ENCODE data around the gene TMEM72. TPM values are rescaled to one million over a fixed set of nuclear protein-coding genes. Genes with fewer than 3 reads are reported as not detected.

Gene TMEM72
- total RNA-seq, 1 donor from 2014 or later = not detected

DNA sequence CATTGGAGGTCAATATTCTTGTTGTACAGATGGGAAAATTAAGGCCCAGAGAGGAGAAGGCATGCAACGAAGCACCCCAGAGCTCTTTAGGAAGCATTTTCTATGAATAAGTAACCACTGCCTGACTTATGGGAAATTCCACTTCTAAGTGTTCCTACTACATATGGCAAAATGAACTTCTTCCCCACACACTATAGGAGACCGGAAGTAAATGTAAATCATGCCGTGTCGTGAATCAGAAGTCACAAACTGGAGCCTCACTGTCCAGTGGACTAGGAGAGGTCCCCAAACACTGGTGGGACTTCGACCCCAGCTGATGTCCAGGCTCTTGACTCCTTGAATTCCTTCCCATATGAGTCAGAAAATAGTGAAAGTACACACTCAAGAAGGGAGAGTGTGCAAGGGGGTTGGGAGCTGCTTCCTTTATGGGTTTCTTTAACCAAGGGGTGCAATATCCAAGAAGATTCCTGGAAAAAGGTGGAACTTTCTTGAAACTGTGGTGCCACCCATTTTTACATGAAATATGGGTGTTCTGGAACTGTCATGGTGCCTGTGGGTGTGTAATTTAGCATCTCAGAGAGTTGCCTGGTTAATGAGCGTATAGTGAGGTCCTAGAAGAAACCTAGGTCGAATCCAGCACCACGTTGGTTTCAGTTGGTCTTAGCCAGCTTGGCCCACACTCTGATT, 55.1 kb downstream of the TMEM72 start:
- Histone ChIP-seq H3K27me3 (ENCODE audit: low read depth) (no peaks in the 10 kb centered on the region), H3K9me3 (replicated peaks) (no peaks in the 10 kb centered on the region), H3K4me1 (peaks cover 99% of the 10 kb centered on the region), H3K4me3 (peak overlapping the region; percentile 85), H3K27ac (replicated peaks) (peak overlapping the region; percentile 96), H3K36me3 (peaks cover 20% of the 10 kb centered on the region)
- DNase-seq = no peak
- intact Hi-C loops (cut with micrococcal nuclease) = no loop called here
- TF ChIP-seq, protein P1, sequence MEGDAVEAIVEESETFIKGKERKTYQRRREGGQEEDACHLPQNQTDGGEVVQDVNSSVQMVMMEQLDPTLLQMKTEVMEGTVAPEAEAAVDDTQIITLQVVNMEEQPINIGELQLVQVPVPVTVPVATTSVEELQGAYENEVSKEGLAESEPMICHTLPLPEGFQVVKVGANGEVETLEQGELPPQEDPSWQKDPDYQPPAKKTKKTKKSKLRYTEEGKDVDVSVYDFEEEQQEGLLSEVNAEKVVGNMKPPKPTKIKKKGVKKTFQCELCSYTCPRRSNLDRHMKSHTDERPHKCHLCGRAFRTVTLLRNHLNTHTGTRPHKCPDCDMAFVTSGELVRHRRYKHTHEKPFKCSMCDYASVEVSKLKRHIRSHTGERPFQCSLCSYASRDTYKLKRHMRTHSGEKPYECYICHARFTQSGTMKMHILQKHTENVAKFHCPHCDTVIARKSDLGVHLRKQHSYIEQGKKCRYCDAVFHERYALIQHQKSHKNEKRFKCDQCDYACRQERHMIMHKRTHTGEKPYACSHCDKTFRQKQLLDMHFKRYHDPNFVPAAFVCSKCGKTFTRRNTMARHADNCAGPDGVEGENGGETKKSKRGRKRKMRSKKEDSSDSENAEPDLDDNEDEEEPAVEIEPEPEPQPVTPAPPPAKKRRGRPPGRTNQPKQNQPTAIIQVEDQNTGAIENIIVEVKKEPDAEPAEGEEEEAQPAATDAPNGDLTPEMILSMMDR (IDR thresholded peaks at IDR 0.05; ENCODE audit: borderline replicate concordance) = no peak

DNA sequence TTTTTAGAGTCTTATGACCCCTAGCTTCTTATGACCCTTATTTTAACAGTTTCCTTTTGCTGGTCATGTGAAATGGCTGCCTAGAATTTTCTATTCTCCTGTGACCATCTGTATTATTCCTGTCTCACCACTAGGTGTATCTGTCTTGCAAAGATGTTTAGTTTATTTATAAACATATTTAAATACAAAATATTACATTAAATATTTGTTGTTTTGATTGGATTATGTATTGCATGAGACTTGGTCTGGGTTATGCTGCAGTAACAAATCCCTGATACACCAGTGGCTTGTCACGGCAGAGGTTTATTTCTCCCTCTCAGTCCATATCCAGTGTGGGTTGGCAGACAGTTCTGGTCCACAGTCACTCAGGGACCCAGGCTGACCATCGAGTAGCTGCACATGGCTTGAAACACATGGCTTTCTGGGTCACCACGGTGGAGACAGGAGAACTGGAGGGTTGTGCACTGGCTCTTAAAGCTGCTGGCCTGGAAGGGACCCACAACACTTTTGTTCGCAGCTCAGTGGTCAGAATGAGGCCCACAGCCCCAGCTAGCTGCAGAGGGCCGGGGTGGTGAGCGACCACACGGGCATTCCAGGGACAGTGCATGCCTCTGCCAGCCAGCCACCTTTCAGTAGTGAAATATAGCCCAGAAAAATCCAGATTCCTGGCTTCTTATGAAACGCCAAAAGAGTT, 55.8 kb downstream of the TMEM72 start:
- no peaks in the 10 kb centered on the region for H3K27me3 ChIP-seq (ENCODE audit: low read depth)
- no peaks in the 10 kb centered on the region for H3K9me3 ChIP-seq (replicated peaks)
- intact Hi-C loops (cut with micrococcal nuclease) = no loop called here
- H3K4me3 ChIP-seq = peak overlapping the region; percentile 85
- peaks cover 92% of the 10 kb centered on the region for H3K4me1 ChIP-seq
- peak overlapping the region; percentile 96 for H3K27ac ChIP-seq (replicated peaks)
- DNase-seq = no peak
- peaks cover 27% of the 10 kb centered on the region for H3K36me3 ChIP-seq
- TF ChIP-seq, protein P1 (IDR thresholded peaks at IDR 0.05; ENCODE audit: borderline replicate concordance) = peak; percentile 41

DNA sequence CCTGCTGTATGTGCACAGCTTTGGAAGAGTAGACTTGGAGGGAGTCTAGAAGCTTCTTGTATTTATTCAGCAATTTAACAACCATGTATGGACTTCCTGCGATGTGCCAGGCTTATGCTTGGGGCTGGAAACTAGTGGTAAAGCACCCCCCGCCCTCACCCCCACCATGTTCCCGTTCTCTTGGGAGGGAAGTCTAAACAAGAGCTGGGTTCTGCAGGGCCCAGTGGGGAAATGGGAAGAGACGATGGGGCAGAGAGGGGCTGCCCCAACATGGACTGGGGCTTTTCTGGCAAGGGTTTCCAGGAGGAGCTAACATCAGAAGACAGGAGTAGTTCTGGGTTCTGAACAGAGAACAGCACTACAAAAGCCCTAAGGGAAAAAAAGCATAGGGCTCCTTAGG, 56.5 kb downstream of the TMEM72 start:
- Histone ChIP-seq H3K36me3 (peaks cover 34% of the 10 kb centered on the region), H3K4me1 (peaks cover 91% of the 10 kb centered on the region), H3K9me3 (replicated peaks) (no peaks in the 10 kb centered on the region), H3K4me3 (peak overlapping the region; percentile 33), H3K27me3 (ENCODE audit: low read depth) (no peaks in the 10 kb centered on the region), H3K27ac (replicated peaks) (peak overlapping the region; percentile 96)
- TF ChIP-seq, protein P1 (IDR thresholded peaks at IDR 0.05; ENCODE audit: borderline replicate concordance) = no peak
- DNase-seq = no peak
- intact Hi-C loops (cut with micrococcal nuclease) = no loop called here

DNA sequence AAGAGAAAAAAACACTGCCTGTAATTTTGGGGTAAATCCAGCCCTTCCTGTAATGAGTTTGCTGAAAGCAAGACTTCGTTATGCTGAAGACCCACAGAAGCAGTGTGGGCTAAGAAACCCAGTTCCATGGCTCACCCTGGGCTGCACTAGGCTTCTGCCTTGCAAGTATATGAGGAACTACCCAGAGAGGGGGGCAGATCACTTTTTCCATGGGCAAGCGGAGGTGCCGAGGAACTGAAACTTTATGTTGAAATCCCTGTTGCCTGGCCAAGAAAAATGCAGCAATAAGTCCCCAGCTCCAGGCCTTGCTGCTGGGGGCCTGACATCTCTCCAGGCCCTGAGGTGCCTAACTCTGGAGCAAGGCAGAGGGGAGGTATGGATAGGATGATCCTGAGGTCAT, 57.0 kb downstream of the TMEM72 start:
- Histone ChIP-seq H3K27me3 (ENCODE audit: low read depth) (no peaks in the 10 kb centered on the region), H3K27ac (replicated peaks) (peak overlapping the region; percentile 96), H3K4me3 (peak overlapping the region; percentile 33), H3K9me3 (replicated peaks) (no peaks in the 10 kb centered on the region), H3K4me1 (peaks cover 91% of the 10 kb centered on the region), H3K36me3 (peaks cover 38% of the 10 kb centered on the region)
- TF ChIP-seq, protein P1 (IDR thresholded peaks at IDR 0.05; ENCODE audit: borderline replicate concordance) = no peak
- no peak for DNase-seq
- intact Hi-C loops (cut with micrococcal nuclease) = no loop called here

DNA sequence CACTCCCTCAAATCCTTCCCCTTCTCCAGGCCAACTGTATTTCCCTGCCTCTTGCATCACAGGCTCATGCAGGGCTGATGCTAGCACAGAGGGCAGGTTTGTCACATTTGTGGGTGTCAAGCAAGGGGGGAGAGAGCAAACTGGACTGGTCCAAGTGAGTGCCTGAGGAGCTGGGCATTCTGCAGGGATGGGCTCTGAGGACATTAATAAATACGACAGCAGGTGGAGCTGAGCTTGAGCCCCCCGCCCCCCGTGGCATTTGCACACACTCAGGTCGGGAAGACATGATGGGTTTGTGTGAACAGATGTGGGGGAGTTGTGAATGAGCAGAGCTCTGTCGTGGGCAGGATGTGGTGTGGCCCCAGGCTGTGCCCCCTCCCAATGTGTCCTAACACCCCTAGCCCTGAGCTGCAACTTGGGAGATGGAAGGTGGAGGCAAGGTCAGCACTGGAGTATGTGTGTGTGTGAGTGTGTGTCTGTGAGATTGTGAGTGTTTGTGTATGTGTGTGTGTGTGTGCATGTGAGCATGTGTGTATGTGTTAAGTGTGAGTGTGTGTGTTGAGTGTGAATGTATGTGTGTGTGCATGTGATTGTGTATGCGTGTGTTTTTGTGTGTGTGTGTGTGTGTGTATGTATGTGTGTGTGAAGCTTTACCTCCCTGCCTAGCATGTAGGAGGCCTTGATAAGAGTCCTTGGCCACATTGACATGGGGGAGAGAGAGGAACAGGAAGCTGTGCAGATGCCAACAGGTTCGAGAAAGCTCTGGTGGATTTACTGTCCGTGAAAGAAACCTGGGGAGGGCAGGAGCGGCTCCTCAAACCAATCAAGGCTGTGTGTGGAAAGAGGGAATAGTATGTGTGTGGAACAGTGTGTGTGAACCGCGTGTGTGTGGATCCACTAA, 57.6 kb downstream of the TMEM72 start:
- no peak for DNase-seq
- TF ChIP-seq, protein P1 (IDR thresholded peaks at IDR 0.05; ENCODE audit: borderline replicate concordance) = no peak
- Histone ChIP-seq H3K4me1 (peaks cover 91% of the 10 kb centered on the region), H3K27me3 (ENCODE audit: low read depth) (no peaks in the 10 kb centered on the region), H3K36me3 (peaks cover 43% of the 10 kb centered on the region), H3K27ac (replicated peaks) (peak overlapping the region; percentile 96), H3K4me3 (peak overlapping the region; percentile 33), H3K9me3 (replicated peaks) (no peaks in the 10 kb centered on the region)
- intact Hi-C loops (cut with micrococcal nuclease) = no loop called here
